HG02798 (cell line): ENCODE results near the gene QSOX2.
"Not testable (repeated sequence)": the region's sequence is repeated elsewhere in the genome, so short reads cannot be mapped to it uniquely, and the experiment has no call there.

Experiments
- ATAC-seq: cut with Tn5 transposase; IDR thresholded peaks from one replicate; pipeline ENCODE4 v1.9.1; 2021; ENCODE audit warnings: mild to moderate bottlenecking; ENCODE audit not compliant: unreplicated experiment, poor library complexity

QSOX2 gene

DNA sequence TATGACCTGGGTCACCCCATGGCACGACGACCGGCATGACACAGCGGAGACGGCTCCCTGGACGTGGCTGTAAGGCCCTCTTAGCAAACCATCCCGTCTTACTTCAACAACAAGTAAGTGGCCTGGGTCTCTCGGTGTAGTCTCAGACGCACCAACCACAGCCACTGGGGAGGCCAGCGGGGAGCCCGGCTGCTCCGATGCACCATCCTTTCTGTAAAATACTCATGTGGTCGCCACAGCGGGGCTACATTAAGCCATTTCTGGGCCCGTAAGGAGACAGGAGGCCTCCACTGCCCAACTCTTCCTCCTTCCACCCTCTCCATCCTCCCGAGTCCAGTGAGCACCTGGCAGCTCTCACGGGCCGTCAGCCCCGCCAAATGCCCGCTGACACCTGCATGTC lies 4.7 kb downstream of the QSOX2 start:
- no peak for ATAC-seq

DNA sequence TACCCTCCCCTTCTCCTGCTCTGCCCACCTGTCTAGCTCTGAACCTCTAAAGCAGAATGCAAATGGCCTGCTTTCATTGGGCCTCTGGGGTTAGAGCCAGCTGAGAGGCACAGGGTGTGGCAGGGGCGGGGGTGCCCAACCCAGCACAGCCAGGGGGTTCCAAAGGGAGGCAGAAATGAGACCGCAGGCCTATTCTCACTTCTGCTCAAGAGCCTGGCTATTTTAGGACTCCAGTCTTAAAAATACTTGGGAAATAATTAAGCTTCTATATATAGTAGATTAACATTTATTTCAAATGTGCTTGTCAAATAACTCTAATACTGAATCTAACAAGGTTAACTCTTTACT lies 5.7 kb downstream of the QSOX2 start:
- ATAC-seq: peak; percentile 23

DNA sequence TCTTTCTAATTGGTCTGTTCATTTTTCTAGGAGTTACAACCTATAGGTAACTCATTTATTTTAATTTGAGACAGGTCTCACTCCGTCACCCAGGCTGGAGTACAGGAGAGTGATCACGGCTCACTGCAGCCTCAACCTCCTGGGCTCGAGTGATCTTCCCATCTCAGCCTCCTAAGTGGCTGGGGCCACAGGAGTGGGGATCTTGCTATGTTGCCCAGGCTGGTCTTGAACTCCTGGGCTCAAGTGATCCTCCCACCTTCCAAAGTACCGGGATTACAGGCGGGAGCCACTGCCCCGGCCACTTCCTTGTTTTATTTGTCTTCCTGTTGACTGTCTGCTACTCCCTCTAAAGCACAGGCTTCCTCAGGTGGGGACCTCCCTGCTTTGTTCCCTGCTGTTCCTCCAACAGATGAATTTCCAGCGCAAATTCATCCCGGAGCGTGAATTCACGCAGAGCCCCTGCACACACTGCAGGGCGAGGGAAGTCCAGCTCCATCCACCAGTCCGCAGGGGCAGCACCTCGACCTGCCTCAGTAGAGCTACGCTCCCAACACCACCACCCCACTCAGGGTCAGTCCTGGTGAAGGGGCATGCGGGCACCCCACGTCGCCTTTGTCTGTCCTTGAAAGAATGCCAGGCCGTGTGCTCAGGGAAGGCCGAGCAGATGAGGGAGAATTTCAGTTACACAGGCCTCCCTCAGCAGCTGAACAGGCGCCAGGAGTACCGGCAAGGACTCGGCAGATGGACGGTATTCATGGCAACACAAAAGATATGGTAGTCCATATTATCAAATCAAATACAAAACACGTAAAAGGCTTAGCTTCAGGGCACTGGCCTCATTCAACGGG lies 6.3 kb downstream of the QSOX2 start:
- no peak for ATAC-seq

DNA sequence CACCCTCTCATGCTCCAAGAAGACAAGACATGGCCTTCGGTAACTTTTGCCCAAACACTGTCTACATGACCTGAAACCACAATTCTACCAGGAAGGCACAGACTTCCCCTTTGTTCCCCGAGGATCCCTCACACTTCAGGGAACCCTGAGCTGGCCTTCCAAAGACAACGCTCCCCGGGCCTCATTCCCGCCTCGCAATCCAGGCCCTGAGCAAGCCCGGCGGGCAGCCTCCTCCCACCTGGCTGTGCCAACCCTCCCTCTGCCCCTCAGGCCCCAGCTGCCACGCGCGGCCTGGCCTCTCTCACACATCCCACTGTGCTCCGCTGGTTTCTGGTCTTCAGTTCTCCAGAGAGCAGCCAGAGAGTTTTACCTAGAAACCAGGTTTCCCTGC lies 7.3 kb downstream of the QSOX2 start:
- no peak for ATAC-seq

- no peak for ATAC-seq
Observed at GRCh38 chr9:136237486-136238341, 7.9 kb downstream of the QSOX2 start.

- ATAC-seq: not testable (repeated sequence)
Observed at GRCh38 chr9:136236471-136237410, 8.9 kb downstream of the QSOX2 start.

DNA sequence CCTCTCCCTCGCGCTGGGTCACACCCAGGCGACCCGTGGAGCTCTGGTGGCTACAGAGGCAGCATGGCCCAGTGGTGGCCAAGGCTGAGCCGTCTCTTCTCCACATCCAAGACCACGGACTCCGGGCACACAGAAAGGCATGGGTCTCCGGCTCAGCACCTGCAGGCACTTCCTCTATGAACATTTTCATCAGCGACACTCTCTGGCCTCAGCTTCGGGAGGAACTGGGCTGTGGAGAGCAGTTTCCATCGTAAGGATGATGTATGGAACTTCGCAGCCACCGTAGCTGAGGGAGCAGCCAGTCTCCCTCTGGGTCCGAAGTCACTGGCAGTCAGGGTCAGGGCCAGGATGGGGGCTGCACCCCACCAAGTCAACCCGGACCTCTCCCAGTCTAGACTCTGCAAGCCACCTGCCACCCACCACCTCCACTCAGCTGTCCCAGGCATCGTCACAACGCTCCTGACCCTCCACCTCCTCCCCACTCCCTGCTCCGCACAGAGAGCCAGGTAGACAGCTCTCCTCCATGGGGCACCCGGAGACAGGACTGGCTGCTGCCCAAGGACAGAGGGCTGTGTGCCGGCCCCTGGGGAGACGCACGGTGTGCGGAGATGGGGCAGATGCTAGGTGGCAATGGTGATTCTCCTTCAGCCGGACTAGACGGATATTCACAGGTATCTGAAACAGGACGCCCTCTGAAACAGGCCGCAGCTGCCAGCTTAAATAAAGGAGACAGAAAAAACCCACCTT lies 9.7 kb downstream of the QSOX2 start:
- ATAC-seq: no peak

- ATAC-seq: no peak
Observed at GRCh38 chr9:136235171-136235570, 10.4 kb downstream of the QSOX2 start.

- ATAC-seq: no peak
Observed at GRCh38 chr9:136234597-136234996, 11.0 kb downstream of the QSOX2 start.

DNA sequence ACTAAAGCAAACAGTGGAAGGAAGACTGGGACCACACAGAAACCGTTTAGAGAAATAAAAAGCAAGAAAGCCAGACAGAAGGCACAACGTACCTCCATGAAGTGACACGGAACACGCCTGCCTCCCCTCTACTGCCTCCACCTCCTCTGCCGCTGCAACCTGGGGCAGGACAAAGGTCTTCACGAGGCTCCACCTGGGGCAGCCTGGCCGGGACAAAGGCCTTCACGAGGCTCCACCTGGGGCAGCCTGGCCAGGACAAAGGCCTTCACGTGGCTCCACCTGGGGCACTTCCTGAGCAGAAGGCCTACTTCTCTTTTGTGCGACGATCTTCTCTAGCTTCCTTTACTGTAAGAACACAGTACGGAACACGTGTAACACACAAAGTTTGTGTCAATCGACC lies 11.7 kb downstream of the QSOX2 start:
- no peak for ATAC-seq

DNA sequence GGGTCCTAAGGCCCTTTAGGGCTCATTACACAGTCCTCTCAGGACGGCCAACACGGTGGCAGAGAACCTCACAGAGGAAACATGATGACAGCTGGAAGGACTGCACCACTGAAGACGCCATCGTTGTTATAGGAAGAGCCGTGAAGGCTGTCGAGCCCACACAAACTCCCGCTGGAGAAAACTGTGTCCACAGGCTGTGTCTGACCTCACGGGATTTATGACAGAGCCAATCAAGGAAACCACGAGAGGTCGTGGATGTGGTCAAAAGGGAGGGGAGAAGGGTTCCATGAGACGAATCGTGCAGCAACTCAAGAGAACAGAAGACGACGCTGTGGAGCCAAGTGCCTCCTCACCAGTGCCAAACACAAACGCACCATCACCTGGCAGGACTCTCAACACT lies 12.2 kb downstream of the QSOX2 start:
- no peak for ATAC-seq

DNA sequence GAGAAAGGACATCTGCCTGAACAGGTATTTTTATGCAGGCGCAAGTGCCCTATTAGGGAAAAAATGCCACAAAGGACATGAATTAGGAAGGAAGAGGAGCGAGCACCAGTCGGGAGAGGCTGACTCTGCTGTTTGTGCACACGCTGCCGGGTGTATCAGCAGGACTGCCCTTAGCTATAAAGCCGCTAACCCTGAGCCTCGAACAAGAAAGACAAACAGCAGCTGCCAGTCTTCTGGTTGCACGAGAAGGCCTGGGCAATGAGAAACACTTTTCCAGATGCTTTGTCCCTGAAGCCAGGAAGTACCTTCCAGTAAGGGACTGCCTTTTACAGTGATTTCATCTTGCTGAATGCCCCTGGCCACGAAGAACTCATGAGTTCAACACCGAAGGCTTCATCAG lies 12.6 kb downstream of the QSOX2 start:
- ATAC-seq: no peak

- no peak for ATAC-seq
Observed at GRCh38 chr9:136231478-136232297, 13.9 kb downstream of the QSOX2 start.

- no peak for ATAC-seq
Observed at GRCh38 chr9:136230773-136231172, 14.8 kb downstream of the QSOX2 start.

DNA sequence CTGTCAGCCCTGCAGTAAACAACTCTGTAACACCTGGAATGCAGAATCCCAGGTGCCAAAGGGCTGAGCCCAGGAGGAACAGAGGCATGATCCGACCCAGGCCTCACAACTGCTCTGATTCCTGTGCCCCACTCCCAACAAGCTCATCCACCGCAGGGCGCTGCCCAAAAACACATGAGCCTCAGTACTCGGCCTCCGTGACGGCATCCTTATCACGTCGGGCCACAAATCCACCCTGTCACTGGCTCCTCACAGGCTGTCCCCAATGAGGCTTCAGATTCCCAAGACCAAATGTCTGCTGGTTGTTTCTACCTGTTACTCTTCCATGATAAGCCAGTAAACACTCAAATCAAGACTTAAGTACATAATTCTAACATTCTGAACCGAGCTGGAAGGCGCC lies 15.2 kb downstream of the QSOX2 start:
- ATAC-seq: no peak

- no peak for ATAC-seq
Observed at GRCh38 chr9:136229096-136230065, 16.2 kb downstream of the QSOX2 start.

- no peak for ATAC-seq
Observed at GRCh38 chr9:136228107-136228875, 17.3 kb downstream of the QSOX2 start.
